Lung (tissue), 12 donors: ENCODE results near the gene FBN1. TPM values are rescaled to one million over a fixed set of nuclear protein-coding genes. Genes with fewer than 3 reads are reported as not detected.

ENCODE experiments used
- ATAC-seq: fragments of 200-7000 bp; cut with Tn5 transposase; one replicate; pipeline ENCODE4 v1.9.1; 2020; ENCODE audit warnings: moderate number of reproducible peaks; ENCODE audit not compliant: insufficient read depth, low FRiP score
- DNase-seq, 3 donors: peaks; one replicate each; pipeline ENCODE4 v3.0.0-alpha.2; 2013 to 2017
- H3K27ac ChIP-seq, 2 donors: one replicate each; pipeline ENCODE4 v1.5.1; 2013; ENCODE audit warnings: mild to moderate bottlenecking in 2 of 2, moderate library complexity in 2 of 2, control low read depth in 1 of 2, inconsistent platforms in 1 of 2, low read depth in 1 of 2, low read length in 1 of 2
- H3K27me3 ChIP-seq, 3 donors: one replicate each; pipeline ENCODE4 v1.5.1; 2013; ENCODE audit warnings: low read length in 2 of 3; ENCODE audit not compliant: control insufficient read depth in 3 of 3, insufficient read depth in 3 of 3
- H3K36me3 ChIP-seq, 4 donors: one replicate each; pipeline ENCODE4 v1.5.1; 2013; ENCODE audit warnings: low read length in 4 of 4, mild to moderate bottlenecking in 1 of 4, moderate library complexity in 1 of 4; ENCODE audit not compliant: control insufficient read depth in 4 of 4, insufficient read depth in 4 of 4
- H3K4me1 ChIP-seq, 5 donors: one replicate each; pipeline ENCODE4 v1.5.1; 2013; ENCODE audit warnings: low read length in 5 of 5, mild to moderate bottlenecking in 2 of 5, moderate library complexity in 1 of 5; ENCODE audit not compliant: control insufficient read depth in 5 of 5, insufficient read depth in 5 of 5
- H3K4me3 ChIP-seq: one replicate; pipeline ENCODE4 v1.5.1; 2013; ENCODE audit warnings: mild to moderate bottlenecking, control low read depth, moderate library complexity
- H3K9ac ChIP-seq, 2 donors: one replicate each; pipeline ENCODE4 v1.5.1; 2013; ENCODE audit warnings: low read length in 2 of 2, control low read depth in 1 of 2; ENCODE audit not compliant: insufficient read depth in 1 of 2
- H3K9me3 ChIP-seq, 4 donors: one replicate each; pipeline ENCODE4 v1.5.1; 2013; ENCODE audit warnings: low read length in 3 of 4, mild to moderate bottlenecking in 1 of 4, moderate library complexity in 1 of 4; ENCODE audit not compliant: control insufficient read depth in 4 of 4, insufficient read depth in 3 of 4
- WGBS, 2 donors: extraction: QIAGEN DNeasy Blood & Tissue Kit; methylation state at CpG; one replicate each; pipeline ENCODE4 v1.1.7; 2013; 5-methylcytosine and 5-hydroxymethylcytosine counted together
- polyA plus RNA-seq, 2 donors: library from polyadenylated mRNA; stranded (reverse); fragments of 200-250 nt; gene quantifications; one replicate each; pipeline ENCODE4 v1.2.1, GENCODE V29; 2013
- total RNA-seq, 2 donors: library from RNA; depleted of rRNA in 1 of 2; stranded (reverse); fragments of >200 nt in 1 of 2; gene quantifications; one replicate each; pipeline ENCODE4 v1.2.1, GENCODE V29; 2014 to 2021
- TF ChIP-seq, protein P1 (sequence below): IDR thresholded peaks from 2 replicates; pipeline ENCODE4 v1.5.1; 2012; ENCODE audit warnings: mild to moderate bottlenecking; ENCODE audit errors: control extremely low read depth, extremely low read depth
- donor health status: control.
- donor health status: control.
- donor health status: Bipolar disorder and iron deficiency.
- donor health status: healthy.
- donor health status: DM: yes; HTN: yes; CAD: no.

The FBN1 gene
- total and polyA plus RNA-seq, 4 donors = 6.0 to 170 (median 60.8) TPM

DNA sequence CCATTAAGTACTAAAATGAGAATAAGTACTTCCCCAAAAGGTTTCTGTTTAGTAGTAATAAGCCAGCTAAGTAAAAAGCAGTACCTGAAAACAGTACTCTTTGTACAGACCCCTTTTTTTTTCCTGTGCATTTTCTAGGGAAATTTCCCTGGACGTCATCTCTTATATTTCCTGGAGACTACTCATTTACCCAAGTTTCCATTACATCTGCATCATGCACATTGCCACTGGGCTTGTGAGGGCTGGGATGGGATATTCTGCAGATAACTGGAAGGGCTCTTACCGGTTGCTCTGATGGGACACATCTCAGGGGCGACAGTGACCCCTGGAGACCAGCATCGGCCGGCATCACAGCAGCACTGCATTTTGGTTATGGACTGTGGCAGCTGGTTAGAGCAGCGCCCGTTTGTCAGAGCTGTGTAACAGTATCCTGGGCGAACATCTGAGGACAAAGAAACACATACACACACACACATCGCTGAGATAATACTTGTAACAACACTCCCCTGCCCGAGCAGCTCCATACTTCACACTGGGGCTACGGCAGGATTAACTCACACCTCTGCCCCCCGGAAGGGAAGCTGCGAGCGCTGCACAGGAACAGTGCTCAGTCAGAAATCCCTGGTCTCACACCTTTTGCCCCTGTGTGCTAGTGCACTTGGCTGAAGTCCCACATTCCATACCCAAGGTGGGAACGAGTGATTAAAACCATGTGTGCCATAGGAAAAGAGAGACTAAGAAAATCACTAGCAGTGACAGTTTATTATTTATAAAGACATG, 124.9 kb downstream of the FBN1 start:
- no peak for ATAC-seq
- Histone ChIP-seq H3K9ac (no peak overlapping the region), H3K27me3 (no peaks in the 10 kb centered on the region), H3K4me1 (no peaks in the 10 kb centered on the region), H3K4me3 (no peak overlapping the region), H3K27ac (no peak overlapping the region), H3K9me3 (no peaks in the 10 kb centered on the region), H3K36me3 (peaks cover 0 to 29% (median 8%) of the 10 kb centered on the region in 4 donors)
- no peak for DNase-seq
- WGBS, 2 donors = 76 to 85% methylated on average over 15 of the region's 15 CpGs
- TF ChIP-seq, protein P1, sequence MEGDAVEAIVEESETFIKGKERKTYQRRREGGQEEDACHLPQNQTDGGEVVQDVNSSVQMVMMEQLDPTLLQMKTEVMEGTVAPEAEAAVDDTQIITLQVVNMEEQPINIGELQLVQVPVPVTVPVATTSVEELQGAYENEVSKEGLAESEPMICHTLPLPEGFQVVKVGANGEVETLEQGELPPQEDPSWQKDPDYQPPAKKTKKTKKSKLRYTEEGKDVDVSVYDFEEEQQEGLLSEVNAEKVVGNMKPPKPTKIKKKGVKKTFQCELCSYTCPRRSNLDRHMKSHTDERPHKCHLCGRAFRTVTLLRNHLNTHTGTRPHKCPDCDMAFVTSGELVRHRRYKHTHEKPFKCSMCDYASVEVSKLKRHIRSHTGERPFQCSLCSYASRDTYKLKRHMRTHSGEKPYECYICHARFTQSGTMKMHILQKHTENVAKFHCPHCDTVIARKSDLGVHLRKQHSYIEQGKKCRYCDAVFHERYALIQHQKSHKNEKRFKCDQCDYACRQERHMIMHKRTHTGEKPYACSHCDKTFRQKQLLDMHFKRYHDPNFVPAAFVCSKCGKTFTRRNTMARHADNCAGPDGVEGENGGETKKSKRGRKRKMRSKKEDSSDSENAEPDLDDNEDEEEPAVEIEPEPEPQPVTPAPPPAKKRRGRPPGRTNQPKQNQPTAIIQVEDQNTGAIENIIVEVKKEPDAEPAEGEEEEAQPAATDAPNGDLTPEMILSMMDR = no peak

DNA sequence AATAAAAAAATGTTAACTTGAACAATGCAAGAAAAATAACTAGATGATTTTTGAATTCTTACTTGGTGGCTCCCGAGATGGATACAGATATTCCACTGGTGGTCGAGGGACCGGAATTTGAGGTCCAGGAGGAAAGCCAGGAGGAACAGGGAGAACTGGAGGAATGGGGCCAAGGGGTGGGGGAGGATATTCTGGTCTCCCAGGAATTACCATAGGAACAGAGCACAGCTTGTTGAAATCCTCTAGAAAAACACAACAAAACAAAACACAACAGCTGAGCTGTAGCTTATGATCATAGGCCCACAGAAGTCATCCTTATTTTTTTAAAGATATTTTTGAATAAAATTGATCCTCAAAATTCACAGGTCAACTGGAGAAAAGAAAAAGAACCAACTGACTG, 129.4 kb downstream of the FBN1 start:
- no peaks in the 10 kb centered on the region for H3K9me3 ChIP-seq
- peaks cover 0 to 37% (median 15%) of the 10 kb centered on the region in 4 donors for H3K36me3 ChIP-seq
- TF ChIP-seq, protein P1 = no peak
- WGBS, 2 donors = 88 to 96% methylated on average over 3 of the region's 3 CpGs
- H3K4me1 ChIP-seq = no peaks in the 10 kb centered on the region
- no peak overlapping the region for H3K4me3 ChIP-seq
- no peak overlapping the region for H3K27ac ChIP-seq
- no peak for DNase-seq
- ATAC-seq = no peak
- H3K9ac ChIP-seq = no peak overlapping the region
- no peaks in the 10 kb centered on the region for H3K27me3 ChIP-seq

DNA sequence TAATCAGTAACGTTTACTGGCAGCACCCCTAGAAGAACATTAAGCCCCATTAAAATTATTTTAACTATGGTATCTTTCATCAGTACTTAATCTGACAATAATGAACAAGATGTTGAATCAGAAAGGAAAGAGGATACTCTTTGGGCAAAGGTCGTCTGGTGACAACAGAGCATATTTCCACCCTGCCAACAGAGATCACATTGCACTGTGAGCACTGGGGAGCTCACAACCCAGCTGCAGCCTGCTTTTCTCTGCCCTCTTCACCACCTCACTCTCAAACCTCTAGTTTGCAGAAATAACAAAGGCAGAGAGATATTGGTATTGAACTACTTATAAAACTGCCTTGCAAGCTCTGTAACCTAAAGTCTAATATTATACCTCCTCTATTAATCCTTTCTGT, 130.0 kb downstream of the FBN1 start:
- TF ChIP-seq, protein P1 = no peak
- H3K27ac ChIP-seq = no peak overlapping the region
- no peaks in the 10 kb centered on the region for H3K9me3 ChIP-seq
- no peak for DNase-seq
- H3K27me3 ChIP-seq = no peaks in the 10 kb centered on the region
- WGBS, 2 donors = 80 to 83% methylated on average over 2 of the region's 2 CpGs
- peaks cover 0 to 43% (median 15%) of the 10 kb centered on the region in 4 donors for H3K36me3 ChIP-seq
- ATAC-seq = no peak
- no peaks in the 10 kb centered on the region for H3K4me1 ChIP-seq
- no peak overlapping the region for H3K9ac ChIP-seq
- no peak overlapping the region for H3K4me3 ChIP-seq
